GM18508 (cell line): ENCODE measurements around the gene GMFB.
A peak's percentile ranks its signal among the peaks of the same experiment; 100 is the strongest.

Source experiments
- ATAC-seq: cut with Tn5 transposase; IDR thresholded peaks from one replicate; pipeline ENCODE4 v1.9.1; 2021; ENCODE audit warnings: moderate number of reproducible peaks; ENCODE audit not compliant: insufficient read depth, unreplicated experiment

Gene GMFB

GRCh38 chr14:54488646-54489317, at the start of gene GMFB:
Gene GMFB (minus strand): TSS chr14:54488980. CDS start chr14:54488927, 53 bp downstream.
- peak; percentile 77 for ATAC-seq

GRCh38 chr14:54538055-54538454, 49.3 kb upstream of the GMFB start:
- no peak for ATAC-seq

- ATAC-seq: no peak
Observed at GRCh38 chr14:54537651-54538050, 48.9 kb upstream of the GMFB start.

GRCh38 chr14:54535646-54536045, 46.9 kb upstream of the GMFB start:
- no peak for ATAC-seq

- ATAC-seq: no peak
Observed at GRCh38 chr14:54535126-54535525, 46.3 kb upstream of the GMFB start.

- ATAC-seq: no peak
Observed at GRCh38 chr14:54533100-54533499, 44.3 kb upstream of the GMFB start.

- ATAC-seq: peak; percentile 83
Observed at GRCh38 chr14:54532111-54533012, 43.6 kb upstream of the GMFB start.

GRCh38 chr14:54529811-54530210, 41.0 kb upstream of the GMFB start:
- ATAC-seq: no peak

GRCh38 chr14:54528973-54529372, 40.2 kb upstream of the GMFB start:
- ATAC-seq: no peak

GRCh38 chr14:54524410-54524809, 35.6 kb upstream of the GMFB start:
- ATAC-seq: no peak

GRCh38 chr14:54516709-54517108, 27.9 kb upstream of the GMFB start:
- no peak for ATAC-seq

GRCh38 chr14:54515670-54516069, 26.9 kb upstream of the GMFB start:
- ATAC-seq: no peak

GRCh38 chr14:54512393-54512792, 23.6 kb upstream of the GMFB start:
- ATAC-seq: no peak

GRCh38 chr14:54509546-54510501, 21.0 kb upstream of the GMFB start, which contains the start of gene CGRRF1:
Gene CGRRF1 (plus strand): TSS chr14:54509906. CDS start chr14:54509960, 54 bp downstream.
- peak; percentile 91 for ATAC-seq

GRCh38 chr14:54503486-54503885, 14.7 kb upstream of the GMFB start:
- no peak for ATAC-seq

GRCh38 chr14:54502602-54503001, 13.8 kb upstream of the GMFB start:
- no peak for ATAC-seq

GRCh38 chr14:54501480-54501879, 12.7 kb upstream of the GMFB start:
- no peak for ATAC-seq

GRCh38 chr14:54500744-54501143, 12.0 kb upstream of the GMFB start:
- no peak for ATAC-seq

GRCh38 chr14:54498579-54498978, 9.8 kb upstream of the GMFB start:
- ATAC-seq: no peak

- no peak for ATAC-seq
Observed at GRCh38 chr14:54498095-54498531, 9.3 kb upstream of the GMFB start.
